ENCODE results near the gene UBE2G1.
"Not testable (repeated sequence)": the region's sequence is repeated elsewhere in the genome, so short reads cannot be mapped to it uniquely, and the experiment has no call there.

The UBE2G1 gene

DNA sequence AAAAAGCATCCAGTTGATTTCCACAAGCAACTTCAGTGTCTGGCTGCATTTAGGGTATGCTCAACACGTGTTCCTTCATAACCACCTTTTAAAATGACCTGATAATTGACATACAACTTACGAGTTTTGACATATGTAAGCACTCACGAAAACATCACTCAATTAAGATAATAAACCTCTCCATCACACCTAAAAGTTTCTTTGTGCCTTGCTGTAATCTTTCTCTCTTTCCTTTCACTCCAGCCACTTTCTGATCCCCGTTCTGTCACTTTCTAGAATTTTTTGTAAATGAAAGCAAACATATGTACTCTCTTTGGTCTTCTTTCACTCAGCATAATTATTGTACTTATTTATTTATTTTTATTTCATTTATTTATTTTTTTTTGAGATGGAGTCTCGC is 20.7 kb upstream of the UBE2G1 start:
- TF ChIP-seq, protein P1, sequence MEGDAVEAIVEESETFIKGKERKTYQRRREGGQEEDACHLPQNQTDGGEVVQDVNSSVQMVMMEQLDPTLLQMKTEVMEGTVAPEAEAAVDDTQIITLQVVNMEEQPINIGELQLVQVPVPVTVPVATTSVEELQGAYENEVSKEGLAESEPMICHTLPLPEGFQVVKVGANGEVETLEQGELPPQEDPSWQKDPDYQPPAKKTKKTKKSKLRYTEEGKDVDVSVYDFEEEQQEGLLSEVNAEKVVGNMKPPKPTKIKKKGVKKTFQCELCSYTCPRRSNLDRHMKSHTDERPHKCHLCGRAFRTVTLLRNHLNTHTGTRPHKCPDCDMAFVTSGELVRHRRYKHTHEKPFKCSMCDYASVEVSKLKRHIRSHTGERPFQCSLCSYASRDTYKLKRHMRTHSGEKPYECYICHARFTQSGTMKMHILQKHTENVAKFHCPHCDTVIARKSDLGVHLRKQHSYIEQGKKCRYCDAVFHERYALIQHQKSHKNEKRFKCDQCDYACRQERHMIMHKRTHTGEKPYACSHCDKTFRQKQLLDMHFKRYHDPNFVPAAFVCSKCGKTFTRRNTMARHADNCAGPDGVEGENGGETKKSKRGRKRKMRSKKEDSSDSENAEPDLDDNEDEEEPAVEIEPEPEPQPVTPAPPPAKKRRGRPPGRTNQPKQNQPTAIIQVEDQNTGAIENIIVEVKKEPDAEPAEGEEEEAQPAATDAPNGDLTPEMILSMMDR (conservative IDR thresholded peaks at IDR 0.05): no peak
- no peak for TF ChIP-seq ZFX (IDR thresholded peaks at IDR 0.05)
- no peak overlapping the region for H3K27ac ChIP-seq

DNA sequence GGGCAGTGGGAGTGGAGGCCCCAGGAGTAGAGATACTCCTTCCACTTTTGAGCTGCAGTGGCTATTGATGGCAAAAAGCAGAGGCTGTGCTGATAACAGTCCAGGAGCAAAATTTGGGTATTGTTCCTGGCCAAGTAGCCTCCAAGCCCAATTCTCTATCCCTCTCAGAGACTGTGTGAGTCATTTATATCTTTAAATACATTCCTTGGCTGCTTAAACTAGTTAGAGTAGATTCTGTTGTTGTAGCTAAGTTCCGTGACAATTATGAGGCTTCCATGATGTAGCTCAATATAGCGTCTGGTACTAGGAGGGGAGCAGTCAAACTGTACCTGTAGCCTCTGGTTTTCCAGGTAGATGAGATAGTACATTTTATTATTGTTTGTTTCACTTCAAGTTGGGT is 19.9 kb upstream of the UBE2G1 start:
- no peak overlapping the region for H3K27ac ChIP-seq
- TF ChIP-seq, protein P1 (conservative IDR thresholded peaks at IDR 0.05): no peak
- no peak for TF ChIP-seq ZFX (IDR thresholded peaks at IDR 0.05)

DNA sequence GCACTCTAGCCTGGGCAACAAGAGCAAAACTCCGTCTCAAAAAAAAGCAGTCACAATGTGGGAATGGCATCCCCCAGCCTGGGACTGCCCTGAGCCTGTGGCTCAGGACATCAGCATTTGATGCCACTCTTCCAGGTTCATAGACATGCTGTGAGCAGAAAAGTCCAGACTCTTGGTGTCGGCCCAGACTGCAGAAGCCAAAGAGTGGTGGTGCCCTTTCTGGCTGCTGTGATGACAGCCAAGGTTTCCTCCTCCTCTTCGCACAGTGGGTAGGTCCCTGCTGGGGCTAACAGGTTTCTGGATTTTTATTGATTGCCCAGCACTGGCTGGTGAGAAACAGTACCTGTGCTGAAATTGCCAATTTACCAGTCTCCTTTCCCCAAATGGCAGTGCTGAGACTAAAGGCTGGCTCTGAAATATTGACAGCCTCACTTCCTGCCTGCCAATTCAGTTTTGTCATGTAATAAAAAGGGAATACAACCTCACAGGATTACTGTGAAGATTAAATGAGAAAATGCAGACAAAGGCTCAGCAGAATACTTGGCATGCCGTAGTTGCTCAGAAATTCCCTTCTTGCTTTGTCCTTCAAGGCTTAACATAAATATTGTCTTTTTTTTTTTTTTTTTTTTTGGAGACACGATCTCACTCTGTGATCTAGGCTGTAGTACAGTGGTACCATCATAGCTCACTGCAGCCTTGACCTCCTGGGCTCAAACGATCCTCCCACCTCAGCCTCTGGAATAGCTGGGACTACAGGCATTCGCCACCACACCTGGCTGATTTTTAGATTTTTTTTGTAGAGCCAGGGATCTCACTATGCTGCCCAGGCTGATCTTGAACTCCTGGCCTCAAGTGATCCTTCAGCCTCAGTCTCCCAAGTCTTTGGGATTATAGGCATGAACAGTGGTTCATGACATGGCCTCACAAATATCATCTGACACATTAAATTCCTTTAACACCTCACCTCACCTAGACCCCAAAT is 15.5 kb upstream of the UBE2G1 start:
- H3K27ac ChIP-seq: no peak overlapping the region
- TF ChIP-seq, protein P1 (conservative IDR thresholded peaks at IDR 0.05): no peak
- TF ChIP-seq ZFX (IDR thresholded peaks at IDR 0.05): no peak

DNA sequence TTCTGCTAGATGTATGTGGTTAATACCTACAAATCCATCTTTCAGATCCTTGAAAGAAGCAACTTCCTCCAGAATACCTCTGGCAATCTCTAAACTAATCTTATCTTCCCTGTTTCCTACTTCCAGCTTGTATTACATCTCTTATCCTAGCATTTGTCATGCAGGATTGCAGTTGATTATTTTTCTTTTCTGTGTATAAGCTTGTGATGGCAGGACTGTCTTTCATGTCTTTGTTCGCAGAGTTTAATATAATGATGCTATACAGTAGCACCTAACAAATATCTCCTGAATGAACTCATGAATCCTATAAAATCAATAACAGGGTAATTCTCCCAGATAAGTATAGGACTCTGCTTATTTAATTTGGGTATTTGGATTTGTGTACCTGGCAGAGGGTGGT is 12.2 kb upstream of the UBE2G1 start:
- no peak for TF ChIP-seq ZFX (IDR thresholded peaks at IDR 0.05)
- TF ChIP-seq, protein P1 (conservative IDR thresholded peaks at IDR 0.05): no peak
- no peak overlapping the region for H3K27ac ChIP-seq

DNA sequence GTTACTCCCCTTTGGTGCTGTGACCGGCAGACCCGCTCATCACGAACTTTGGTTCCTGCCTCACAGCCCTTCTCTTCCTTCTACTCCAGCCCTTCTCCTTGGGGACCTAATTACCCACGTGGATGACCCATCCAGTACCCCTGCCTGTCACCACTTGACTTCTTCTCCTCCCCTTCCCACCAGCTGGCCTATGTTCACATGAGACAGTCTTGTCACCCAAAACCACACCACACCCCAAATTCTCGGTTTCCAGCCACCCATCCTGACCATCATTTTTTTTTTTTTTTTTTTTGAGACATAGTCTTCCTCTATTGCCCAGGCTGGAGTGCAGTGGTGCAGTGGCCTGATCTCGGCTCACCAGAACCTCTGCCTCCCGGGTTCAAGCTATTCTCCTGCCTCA is 10.8 kb upstream of the UBE2G1 start:
- not testable (repeated sequence) for H3K27ac ChIP-seq

DNA sequence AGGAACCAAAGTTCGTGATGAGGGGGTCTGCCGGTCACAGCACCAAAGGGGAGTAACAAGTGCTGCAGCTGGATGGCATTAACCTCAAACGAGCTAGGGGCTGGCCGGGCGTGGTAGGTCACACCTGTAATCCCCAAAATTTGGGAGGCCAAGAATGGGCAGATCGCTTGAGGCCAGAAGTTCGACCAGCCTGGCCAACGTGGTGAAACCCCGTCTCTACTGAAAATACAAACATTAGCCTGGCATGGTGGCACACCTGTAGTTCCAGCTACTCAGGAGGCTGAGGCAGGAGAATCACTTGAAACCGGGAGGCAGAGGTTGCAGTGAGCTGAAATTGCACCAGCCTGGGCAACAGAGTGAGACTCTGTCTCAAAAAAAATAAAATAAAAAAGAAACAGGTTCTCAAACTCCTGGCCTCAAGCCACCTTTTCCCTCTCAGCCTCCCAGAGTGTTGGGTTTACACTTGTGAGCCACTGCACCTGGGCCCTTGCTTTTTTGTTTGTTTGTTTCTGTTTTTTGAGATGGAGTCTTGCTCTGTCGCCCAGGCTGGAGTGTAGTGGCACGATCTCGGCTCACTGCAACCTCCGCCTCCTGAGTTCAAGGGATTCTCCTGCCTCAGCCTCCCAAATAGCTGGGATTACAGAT is 9.4 kb upstream of the UBE2G1 start:
- not testable (repeated sequence) for H3K27ac ChIP-seq

DNA sequence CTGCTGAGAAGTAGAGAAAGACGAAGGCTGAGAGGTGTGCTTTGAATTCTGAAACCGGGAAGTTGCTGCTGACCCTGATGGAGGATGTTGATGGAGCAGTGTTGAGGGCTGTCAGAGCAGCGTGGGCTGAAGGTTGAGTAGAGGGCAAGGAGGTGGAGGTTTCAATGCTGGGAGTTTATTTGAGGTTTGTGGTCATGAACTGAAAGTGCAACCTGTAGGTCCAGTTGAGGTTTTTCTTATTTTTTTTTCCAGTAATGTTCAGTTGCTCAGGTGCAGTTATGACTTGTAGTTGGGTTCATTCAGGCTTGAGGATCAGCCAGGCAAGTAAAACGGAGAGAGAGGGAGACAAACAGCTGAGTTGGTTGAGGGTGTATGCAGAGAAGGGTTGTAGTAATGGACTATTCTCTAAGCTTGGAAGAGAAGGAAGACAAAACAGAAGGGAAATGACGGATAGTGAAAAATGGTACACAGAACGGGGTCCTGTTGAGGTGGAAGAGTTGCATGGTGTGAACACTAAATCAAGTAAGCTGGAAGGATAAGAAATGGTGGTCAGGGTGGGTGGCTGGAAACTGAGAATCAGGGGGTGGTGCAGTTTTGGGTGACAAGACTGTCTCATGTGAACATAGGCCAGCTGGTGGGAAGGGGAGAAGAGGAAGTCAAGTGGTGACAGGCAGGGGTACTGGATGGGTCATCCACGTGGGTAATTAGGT is 8.7 kb upstream of the UBE2G1 start:
- H3K27ac ChIP-seq: no peak overlapping the region
- TF ChIP-seq ZFX (IDR thresholded peaks at IDR 0.05): no peak
- TF ChIP-seq, protein P1 (conservative IDR thresholded peaks at IDR 0.05): no peak

Data from C4-2B (cell line).